HCT116 (cell line): Measurements from ENCODE around the gene ILF2. TPM values are rescaled to one million over a fixed set of nuclear protein-coding genes. Genes with fewer than 3 reads are reported as not detected.
A peak's percentile ranks its signal among the peaks of the same experiment; 100 is the strongest.

Experiments
- ATAC-seq: fragments of 200-7000 bp; cut with Tn5 transposase; 2 replicates; pipeline ENCODE4 v1.9.1; 2020; ENCODE audit warnings: mild to moderate bottlenecking, moderate library complexity
- BruUV-seq: library from RNA; stranded (reverse); fragments of 400-500 nt; replicated peaks from 2 replicates; lab custom pipeline; 2021; lab: Mats Ljungman, UMichigan
- CTCF ChIA-PET: fragments of 300-600 bp; sonication (Branson Sonifier 250); formaldehyde crosslinking; loops from one replicate; lab custom pipeline; 2021; ENCODE audit warnings: antibody characterized with exemption; lab: Charles Lee
- POLR2A ChIA-PET: fragments of 300-600, 350-600 bp; sonication (Branson Sonifier 250); formaldehyde crosslinking; loops from one replicate; lab custom pipeline; 2021; ENCODE audit warnings: antibody characterized with exemption; lab: Charles Lee
- RAD21 ChIA-PET, 2 experiments: fragments of 300-600 bp; sonication (Branson Sonifier 250); formaldehyde crosslinking; loops; one replicate each; lab custom pipeline; 2023; ENCODE audit warnings: low total read pairs in 2 of 2; ENCODE audit not compliant: uncharacterized antibody in 2 of 2, unreplicated experiment in 2 of 2, low non-redundant PET in 1 of 2; lab: Charles Lee
- DNase-seq: peaks from one replicate; pipeline ENCODE4 v3.0.0-alpha.2; 2010; ENCODE audit warnings: low read depth, low spot score
- H2AFZ ChIP-seq: fragments of 200-600 bp; shearing (Covaris generic), sonication (generic); 2 replicates; pipeline ENCODE4 v1.6.1; 2017; ENCODE audit warnings: low read depth, mixed run types, mixed read lengths, antibody characterized with exemption, low read length; ENCODE audit not compliant: poor library complexity, severe bottlenecking
- H3K27ac ChIP-seq: 2 replicates; pipeline ENCODE4 v1.5.1; 2012; ENCODE audit warnings: low read depth, low read length
- H3K27me3 ChIP-seq: fragments of 200-600 bp; sonication (generic); 2 replicates; pipeline ENCODE4 v1.6.1; 2016; ENCODE audit warnings: mixed run types, low read length, mixed read lengths; ENCODE audit not compliant: insufficient read depth
- H3K36me3 ChIP-seq, 2 experiments: fragments of 200-500 bp in 1 of 2; fragments of 200-600 bp in 1 of 2; sonication (Bioruptor generic) in 1 of 2; sonication (generic) in 1 of 2; 2 replicates each; pipeline versions ENCODE4 v1.5.1 to v1.6.1; 2014 to 2016; ENCODE audit warnings: low read length in 2 of 2, inconsistent platforms in 1 of 2, mixed read lengths in 1 of 2, mixed run types in 1 of 2; ENCODE audit not compliant: insufficient read depth in 2 of 2, control insufficient read depth in 1 of 2
- H3K4me1 ChIP-seq, 2 experiments: fragments of 200-600 bp in 1 of 2; sonication (generic) in 1 of 2; 2 replicates each; pipeline versions ENCODE4 v1.5.1 to v1.6.1; 2012 to 2017; ENCODE audit warnings: low read length in 2 of 2, inconsistent platforms in 1 of 2, mild to moderate bottlenecking in 1 of 2, mixed read lengths in 1 of 2, mixed run types in 1 of 2, moderate library complexity in 1 of 2; ENCODE audit not compliant: insufficient read depth in 2 of 2, control insufficient read depth in 1 of 2
- H3K4me2 ChIP-seq: fragments of 200-600 bp; sonication (generic); 2 replicates; pipeline ENCODE4 v1.6.1; 2017; ENCODE audit warnings: mixed run types, low read length, mixed read lengths
- H3K4me3 ChIP-seq, 2 experiments: fragments of 200-600 bp in 1 of 2; sonication (generic) in 1 of 2; replicated peaks in 1 of 2; 2 replicates each; pipeline ENCODE4 v1.5.1; 2011 to 2016; ENCODE audit warnings: low read length in 2 of 2, control low read depth in 1 of 2, low read depth in 1 of 2, mild to moderate bottlenecking in 1 of 2, mixed read lengths in 1 of 2, mixed run types in 1 of 2
- H3K79me2 ChIP-seq: fragments of 200-600 bp; sonication (generic); 2 replicates; pipeline ENCODE4 v1.6.1; 2017; ENCODE audit warnings: mild to moderate bottlenecking, mixed run types, low read length, moderate library complexity, mixed read lengths; ENCODE audit not compliant: insufficient read depth
- H3K9ac ChIP-seq: fragments of 200-600 bp; sonication (generic); 2 replicates; pipeline ENCODE4 v1.6.1; 2016; ENCODE audit warnings: low read length, mixed read lengths
- H3K9me2 ChIP-seq: fragments of 200-600 bp; sonication (generic), shearing (Covaris generic); 2 replicates; pipeline ENCODE4 v1.6.1; 2017; ENCODE audit warnings: mixed run types, mild to moderate bottlenecking, moderate library complexity; ENCODE audit not compliant: insufficient read depth
- H3K9me3 ChIP-seq, 2 experiments: fragments of 200-500 bp in 1 of 2; fragments of 200-600 bp in 1 of 2; sonication (Bioruptor generic) in 1 of 2; sonication (generic) in 1 of 2; 2 replicates each; pipeline ENCODE4 v1.6.1; 2014 to 2017; ENCODE audit warnings: low read length in 2 of 2, mixed read lengths in 2 of 2, inconsistent platforms in 1 of 2, low read depth in 1 of 2, mild to moderate bottlenecking in 1 of 2, mixed run types in 1 of 2, moderate library complexity in 1 of 2; ENCODE audit not compliant: control insufficient read depth in 1 of 2, insufficient read depth in 1 of 2
- H4K20me1 ChIP-seq: fragments of 200-600 bp; sonication (generic), shearing (Covaris generic); 2 replicates; pipeline ENCODE4 v1.6.1; 2017; ENCODE audit warnings: mixed run types, mild to moderate bottlenecking, moderate library complexity; ENCODE audit not compliant: insufficient read depth
- CBX3 ChIP-seq: IDR thresholded peaks from 2 replicates; pipeline ENCODE4 v1.6.1; 2012; ENCODE audit warnings: low read depth
- CTCF ChIP-seq, 3 experiments: fragments of 200-600 bp in 1 of 3; sonication (generic) in 1 of 3; IDR thresholded peaks in 2 of 3; conservative IDR thresholded peaks in 1 of 3; 2 replicates each; pipeline ENCODE4 v1.5.1; 2012 to 2017; ENCODE audit warnings: low read depth in 2 of 3, low read length in 2 of 3, antibody characterized with exemption in 1 of 3, borderline replicate concordance in 1 of 3, control low read depth in 1 of 3, mild to moderate bottlenecking in 1 of 3, mixed read lengths in 1 of 3, mixed run types in 1 of 3, moderate library complexity in 1 of 3; ENCODE audit not compliant: insufficient read depth in 1 of 3
- EGR1 ChIP-seq: IDR thresholded peaks from 2 replicates; pipeline ENCODE4 v1.6.1; 2012; ENCODE audit warnings: low read depth
- ELF1 ChIP-seq: IDR thresholded peaks from 2 replicates; pipeline ENCODE4 v1.6.1; 2012; ENCODE audit warnings: low read depth, borderline replicate concordance
- JUND ChIP-seq: IDR thresholded peaks from 2 replicates; pipeline ENCODE4 v1.6.1; 2012
- MAX ChIP-seq: IDR thresholded peaks from 2 replicates; pipeline ENCODE4 v1.6.1; 2012
- POLR2A ChIP-seq: IDR thresholded peaks from 2 replicates; pipeline ENCODE4 v1.7.0; 2011; ENCODE audit warnings: borderline replicate concordance; ENCODE audit not compliant: insufficient read depth, insufficient read length; ENCODE audit errors: extremely low read depth
- POLR2AphosphoS5 ChIP-seq: IDR thresholded peaks from 2 replicates; pipeline ENCODE4 v1.6.1; 2011; ENCODE audit warnings: mild to moderate bottlenecking, low read depth, low read length, moderate library complexity
- REST ChIP-seq: IDR thresholded peaks from 2 replicates; pipeline ENCODE4 v1.6.1; 2012; ENCODE audit warnings: low read depth
- SIN3A ChIP-seq: IDR thresholded peaks from 2 replicates; pipeline ENCODE4 v1.6.1; 2012; ENCODE audit warnings: low read depth
- SP1 ChIP-seq: IDR thresholded peaks from 2 replicates; pipeline ENCODE4 v1.6.1; 2012; ENCODE audit warnings: low read depth
- TCF7L2 ChIP-seq: IDR thresholded peaks from 2 replicates; pipeline ENCODE4 v1.7.0; 2011; ENCODE audit warnings: borderline replicate concordance, inconsistent platforms; ENCODE audit not compliant: insufficient read depth, insufficient read length; ENCODE audit errors: extremely low read depth
- YY1 ChIP-seq: IDR thresholded peaks from 2 replicates; pipeline ENCODE4 v1.6.1; 2011; ENCODE audit warnings: low read length, low read depth, moderate library complexity, mild to moderate bottlenecking; ENCODE audit not compliant: insufficient replicate concordance; ENCODE audit errors: extremely low read depth
- ZFX ChIP-seq: fragments of 450-650 bp; IDR thresholded peaks from 2 replicates; pipeline ENCODE4 v1.6.1; 2017
- ZNF274 ChIP-seq: fragments of 200-500 bp; sonication (Bioruptor generic); IDR thresholded peaks from 2 replicates; pipeline ENCODE4 v1.6.1; 2014; ENCODE audit warnings: mild to moderate bottlenecking, low read depth, low read length, inconsistent platforms
- intact Hi-C: fragments of 100-400 bp; cut with micrococcal nuclease; formaldehyde crosslinking; loops from 2 replicates; pipeline ENCODE4 v1.10.0; 2022
- total RNA-seq: library from RNA; stranded (reverse); gene quantifications from one replicate; pipeline ENCODE4 v1.2.1, GENCODE V29; 2021; ENCODE audit not compliant: unreplicated experiment

Gene ILF2
- total RNA-seq, 1 experiment from 2014 or later: 335 TPM

GRCh38 chr1:153699768-153700167 lies 29.0 kb upstream of the ILF2 start:
- ATAC-seq: no peak
- H3K4me1 ChIP-seq: peaks cover 2 to 22% of the 10 kb centered on the region in 2 experiments; a peak in 2 of 4 replicates
- TF ChIP-seq EGR1: no peak
- no peak for TF ChIP-seq ZNF274
- H3K9ac ChIP-seq: no peak overlapping the region
- H4K20me1 ChIP-seq: no peaks in the 10 kb centered on the region
- intact Hi-C loops: no loop called here
- DNase-seq: no peak
- no peaks in the 10 kb centered on the region for H3K9me2 ChIP-seq
- RAD21 ChIA-PET: no interaction called here
- no peak overlapping the region for H3K27ac ChIP-seq
- POLR2A ChIA-PET: no interaction called here
- no peak overlapping the region for H3K4me2 ChIP-seq
- H3K4me3 ChIP-seq: no peak overlapping the region
- no peaks in the 10 kb centered on the region for H3K9me3 ChIP-seq
- no peaks in the 10 kb centered on the region for H3K79me2 ChIP-seq
- BruUV-seq: no TSS peak
- H2AFZ ChIP-seq: no peak overlapping the region
- H3K27me3 ChIP-seq: no peaks in the 10 kb centered on the region
- no peaks in the 10 kb centered on the region for H3K36me3 ChIP-seq
- CTCF ChIA-PET: no interaction called here

GRCh38 chr1:153698923-153699714 lies 28.3 kb upstream of the ILF2 start:
- Histone ChIP-seq H3K27me3 (no peaks in the 10 kb centered on the region), H4K20me1 (no peaks in the 10 kb centered on the region), H3K4me3 (no peak overlapping the region), H3K27ac (no peak overlapping the region), H3K36me3 (no peaks in the 10 kb centered on the region), H3K9ac (no peak overlapping the region), H3K9me2 (no peaks in the 10 kb centered on the region), H3K79me2 (no peaks in the 10 kb centered on the region), H2AFZ (no peak overlapping the region), H3K4me2 (no peak overlapping the region), H3K4me1 (peaks cover 2 to 22% of the 10 kb centered on the region in 2 experiments; a peak in 2 of 4 replicates), H3K9me3 (no peaks in the 10 kb centered on the region)
- ATAC-seq: peak; percentile 44
- DNase-seq: no peak
- ChIA-PET CTCF (no interaction called here), POLR2A (interaction anchor here (1.3 kb wide), 1 partner anchor 10 kb away, joined by 4 read pairs; no protein-coding TSS in a partner anchor), RAD21 (no interaction called here)
- intact Hi-C loops: no loop called here
- BruUV-seq: no TSS peak
- TF ChIP-seq YY1 (no peak), TCF7L2 (no peak), CTCF (IDR thresholded peaks at IDR 0.05 in 2 of 3, conservative IDR thresholded peaks at IDR 0.05 in 1 of 3; ENCODE audit: borderline replicate concordance in 1 of 3, insufficient read depth in 1 of 3, low read depth in 2 of 3, low read length in 2 of 3) (no peak), REST (no peak), EGR1 (no peak), ZFX (no peak), POLR2A (no peak), SP1 (no peak), JUND (no peak), SIN3A (no peak), CBX3 (no peak), ELF1 (no peak), MAX (no peak), POLR2AphosphoS5 (no peak)
